DND-41 (cell line): ENCODE data around the gene LYVE1.

ENCODE experiments used
- EZH2 ChIP-seq: IDR thresholded peaks from 3 replicates; pipeline ENCODE4 v1.6.1; 2012; ENCODE audit warnings: borderline replicate concordance, low read depth, mild to moderate bottlenecking, moderate library complexity, low read length, inconsistent platforms; ENCODE audit not compliant: severe bottlenecking
- TF ChIP-seq, protein P1 (sequence below): IDR thresholded peaks from 2 replicates; pipeline ENCODE4 v1.5.1; 2012; ENCODE audit warnings: borderline replicate concordance, low read length, moderate library complexity, mild to moderate bottlenecking; ENCODE audit not compliant: poor library complexity, severe bottlenecking; ENCODE audit errors: extremely low read depth

DNA sequence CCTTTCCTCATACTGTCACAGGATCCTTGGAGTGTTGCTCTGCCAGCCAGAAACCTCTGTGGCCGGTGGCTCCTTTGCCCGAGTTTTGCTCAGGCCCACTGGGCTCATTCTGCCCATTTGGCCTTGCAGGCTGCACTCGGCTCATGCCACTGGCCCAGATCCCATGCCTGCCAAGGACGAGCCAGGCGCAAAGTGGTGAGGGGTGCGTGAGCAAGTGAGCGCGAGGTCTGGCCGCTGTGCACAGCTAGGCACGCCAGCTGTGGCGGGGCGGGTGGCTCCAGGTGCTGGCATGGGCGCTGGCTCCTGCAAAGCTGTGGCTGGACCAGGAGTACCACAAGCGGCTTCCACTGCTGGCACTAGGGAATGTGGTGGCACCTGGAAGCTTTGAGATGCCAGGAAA, 24.7 kb downstream of the LYVE1 start:
- TF ChIP-seq, protein P1, sequence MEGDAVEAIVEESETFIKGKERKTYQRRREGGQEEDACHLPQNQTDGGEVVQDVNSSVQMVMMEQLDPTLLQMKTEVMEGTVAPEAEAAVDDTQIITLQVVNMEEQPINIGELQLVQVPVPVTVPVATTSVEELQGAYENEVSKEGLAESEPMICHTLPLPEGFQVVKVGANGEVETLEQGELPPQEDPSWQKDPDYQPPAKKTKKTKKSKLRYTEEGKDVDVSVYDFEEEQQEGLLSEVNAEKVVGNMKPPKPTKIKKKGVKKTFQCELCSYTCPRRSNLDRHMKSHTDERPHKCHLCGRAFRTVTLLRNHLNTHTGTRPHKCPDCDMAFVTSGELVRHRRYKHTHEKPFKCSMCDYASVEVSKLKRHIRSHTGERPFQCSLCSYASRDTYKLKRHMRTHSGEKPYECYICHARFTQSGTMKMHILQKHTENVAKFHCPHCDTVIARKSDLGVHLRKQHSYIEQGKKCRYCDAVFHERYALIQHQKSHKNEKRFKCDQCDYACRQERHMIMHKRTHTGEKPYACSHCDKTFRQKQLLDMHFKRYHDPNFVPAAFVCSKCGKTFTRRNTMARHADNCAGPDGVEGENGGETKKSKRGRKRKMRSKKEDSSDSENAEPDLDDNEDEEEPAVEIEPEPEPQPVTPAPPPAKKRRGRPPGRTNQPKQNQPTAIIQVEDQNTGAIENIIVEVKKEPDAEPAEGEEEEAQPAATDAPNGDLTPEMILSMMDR = no peak
- TF ChIP-seq EZH2 = no peak
